HFF-Myc (cell line): ENCODE results near the gene DLG4.
"Not testable (repeated sequence)": the region's sequence is repeated elsewhere in the genome, so short reads cannot be mapped to it uniquely, and the experiment has no call there.

Experiments used
- DNase-seq: peaks from one replicate; pipeline ENCODE4 v3.0.0-alpha.2; 2011; ENCODE audit warnings: low read depth; ENCODE audit errors: extremely low read depth
- H3K4me3 ChIP-seq: replicated peaks from 2 replicates; pipeline ENCODE4 v1.5.1; 2011; ENCODE audit warnings: low read depth, mild to moderate bottlenecking, control low read depth, low read length
- CTCF ChIP-seq: IDR thresholded peaks from 2 replicates; pipeline ENCODE4 v1.5.1; 2012; ENCODE audit warnings: mild to moderate bottlenecking, low read depth, low read length, control low read depth; ENCODE audit errors: missing control alignments

DLG4 gene

GRCh38 chr17:7191069-7191468 is 28.6 kb downstream of the DLG4 start:
- TF ChIP-seq CTCF = no peak
- H3K4me3 ChIP-seq = no peak overlapping the region
- DNase-seq = no peak

GRCh38 chr17:7190276-7190917 is 29.2 kb downstream of the DLG4 start:
- DNase-seq = no peak
- no peak for TF ChIP-seq CTCF
- no peak overlapping the region for H3K4me3 ChIP-seq

- TF ChIP-seq CTCF = no peak
- H3K4me3 ChIP-seq = no peak overlapping the region
- no peak for DNase-seq
Measured at GRCh38 chr17:7186241-7186640, 33.4 kb downstream of the DLG4 start.

GRCh38 chr17:7184647-7185046 is 35.0 kb downstream of the DLG4 start:
- no peak overlapping the region for H3K4me3 ChIP-seq
- DNase-seq = no peak
- no peak for TF ChIP-seq CTCF

GRCh38 chr17:7184091-7184488 is 35.5 kb downstream of the DLG4 start:
- DNase-seq = no peak
- H3K4me3 ChIP-seq = no peak overlapping the region
- TF ChIP-seq CTCF = no peak

- no peak for TF ChIP-seq CTCF
- DNase-seq = no peak
- no peak overlapping the region for H3K4me3 ChIP-seq
Measured at GRCh38 chr17:7183433-7184090, 36.1 kb downstream of the DLG4 start.

- not testable (repeated sequence) for DNase-seq, H3K4me3 ChIP-seq
Measured at GRCh38 chr17:7182101-7182500, 37.5 kb downstream of the DLG4 start.
